GM19239 (cell line): ENCODE results near the gene OSM.
"Not testable (repeated sequence)": the region's sequence is repeated elsewhere in the genome, so short reads cannot be mapped to it uniquely, and the experiment has no call there.

Experiments used
- DNase-seq: peaks from one replicate; pipeline ENCODE4 v3.0.0; 2011; ENCODE audit warnings: low spot score; ENCODE audit not compliant: insufficient read length
- FAIRE-seq: peaks from 2 replicates; lab custom pipeline; 2011; peaks lifted over from hg19 to GRCh38; lab: Jason Lieb, UNC

The OSM gene

GRCh38 chr22:30247561-30247960, 19.1 kb downstream of the OSM start:
- DNase-seq, result no peak
- FAIRE-seq, result no peak

GRCh38 chr22:30246814-30247376, 19.8 kb downstream of the OSM start:
- FAIRE-seq, result no peak
- DNase-seq, result no peak

GRCh38 chr22:30245985-30246813, 20.5 kb downstream of the OSM start, which contains the start of gene LIF:
Gene LIF (minus strand): TSS chr22:30246759. CDS start chr22:30246695, 64 bp downstream.
- DNase-seq (no peak), FAIRE-seq (no peak)

- no peak for FAIRE-seq
- no peak for DNase-seq
Observed at GRCh38 chr22:30245181-30245984, 21.3 kb downstream of the OSM start.

- DNase-seq (no peak), FAIRE-seq (no peak)
Observed at GRCh38 chr22:30244641-30245040, 22.0 kb downstream of the OSM start.

GRCh38 chr22:30244066-30244465, 22.6 kb downstream of the OSM start:
- FAIRE-seq (no peak), DNase-seq (no peak)

GRCh38 chr22:30243661-30244060, 23.0 kb downstream of the OSM start:
- DNase-seq, result no peak
- FAIRE-seq, result no peak

GRCh38 chr22:30241576-30242371, 24.9 kb downstream of the OSM start:
- DNase-seq (no peak), FAIRE-seq (no peak)

GRCh38 chr22:30240541-30241417, 25.9 kb downstream of the OSM start:
- FAIRE-seq (no peak), DNase-seq (no peak)

- no peak for DNase-seq
- no peak for FAIRE-seq
Observed at GRCh38 chr22:30239488-30240405, 26.9 kb downstream of the OSM start.

GRCh38 chr22:30238661-30239487, 27.8 kb downstream of the OSM start:
- DNase-seq (no peak), FAIRE-seq (no peak)

- FAIRE-seq (no peak), DNase-seq (no peak)
Observed at GRCh38 chr22:30238136-30238535, 28.5 kb downstream of the OSM start.

- no peak for FAIRE-seq
Observed at GRCh38 chr22:30236875-30237274, 29.8 kb downstream of the OSM start.

GRCh38 chr22:30235687-30236170, 30.9 kb downstream of the OSM start:
- DNase-seq (no peak), FAIRE-seq (no peak)

More at GRCh38 chr22:30236875-30237274, 29.8 kb downstream of the OSM start:
- no peak for DNase-seq

- DNase-seq (no peak), FAIRE-seq (no peak)
Observed at GRCh38 chr22:30234786-30235470, 31.7 kb downstream of the OSM start.

- not testable (repeated sequence) for DNase-seq, FAIRE-seq
Observed at GRCh38 chr22:30234325-30234724, 32.3 kb downstream of the OSM start.

- FAIRE-seq, result no peak
- DNase-seq, result no peak
Observed at GRCh38 chr22:30233582-30233981, 33.1 kb downstream of the OSM start.
